Panc1 (cell line): Measurements from ENCODE around the gene CDH15.

ENCODE experiments used
- CTCF ChIP-seq: fragments of 450-650 bp; IDR thresholded peaks from 2 replicates; pipeline ENCODE4 v1.5.1; 2017; ENCODE audit warnings: mild to moderate bottlenecking
- POLR2AphosphoS5 ChIP-seq: IDR thresholded peaks from 2 replicates; pipeline ENCODE4 v1.6.1; 2012; ENCODE audit warnings: mild to moderate bottlenecking, low read depth, low read length, moderate library complexity
- REST ChIP-seq, 2 experiments: IDR thresholded peaks; 2 replicates each; pipeline ENCODE4 v1.6.1; 2011 to 2012; ENCODE audit warnings: low read depth in 2 of 2, control low read depth in 1 of 2, low read length in 1 of 2, mild to moderate bottlenecking in 1 of 2, moderate library complexity in 1 of 2; ENCODE audit not compliant: insufficient read depth in 1 of 2

GRCh38 chr16:89202422-89203215, 31.1 kb downstream of the CDH15 start:
- TF ChIP-seq CTCF (no peak), REST (IDR thresholded peaks at IDR 0.05; ENCODE audit: insufficient read depth in 1 of 2, low read depth in 2 of 2, low read length in 1 of 2) (no peak), POLR2AphosphoS5 (no peak)
